HCT116 (cell line): ENCODE results near the gene NFKBIA. TPM values are rescaled to one million over a fixed set of nuclear protein-coding genes. Genes with fewer than 3 reads are reported as not detected.

ENCODE experiments used
- ATAC-seq: fragments of 200-7000 bp; cut with Tn5 transposase; 2 replicates; pipeline ENCODE4 v1.9.1; 2020; ENCODE audit warnings: mild to moderate bottlenecking, moderate library complexity
- BruUV-seq: library from RNA; stranded (reverse); fragments of 400-500 nt; replicated peaks from 2 replicates; lab custom pipeline; 2021; lab: Mats Ljungman, UMichigan
- CTCF ChIA-PET: fragments of 300-600 bp; sonication (Branson Sonifier 250); formaldehyde crosslinking; loops from one replicate; lab custom pipeline; 2021; ENCODE audit warnings: antibody characterized with exemption; lab: Charles Lee
- POLR2A ChIA-PET: fragments of 300-600, 350-600 bp; sonication (Branson Sonifier 250); formaldehyde crosslinking; loops from one replicate; lab custom pipeline; 2021; ENCODE audit warnings: antibody characterized with exemption; lab: Charles Lee
- RAD21 ChIA-PET, 2 experiments: fragments of 300-600 bp; sonication (Branson Sonifier 250); formaldehyde crosslinking; loops; one replicate each; lab custom pipeline; 2023; ENCODE audit warnings: low total read pairs in 2 of 2; ENCODE audit not compliant: uncharacterized antibody in 2 of 2, unreplicated experiment in 2 of 2, low non-redundant PET in 1 of 2; lab: Charles Lee
- DNase-seq: peaks from one replicate; pipeline ENCODE4 v3.0.0-alpha.2; 2010; ENCODE audit warnings: low read depth, low spot score
- H2AFZ ChIP-seq: fragments of 200-600 bp; shearing (Covaris generic), sonication (generic); 2 replicates; pipeline ENCODE4 v1.6.1; 2017; ENCODE audit warnings: low read depth, mixed run types, mixed read lengths, antibody characterized with exemption, low read length; ENCODE audit not compliant: poor library complexity, severe bottlenecking
- H3K27ac ChIP-seq: 2 replicates; pipeline ENCODE4 v1.5.1; 2012; ENCODE audit warnings: low read depth, low read length
- H3K27me3 ChIP-seq: fragments of 200-600 bp; sonication (generic); 2 replicates; pipeline ENCODE4 v1.6.1; 2016; ENCODE audit warnings: mixed run types, low read length, mixed read lengths; ENCODE audit not compliant: insufficient read depth
- H3K36me3 ChIP-seq, 2 experiments: fragments of 200-500 bp in 1 of 2; fragments of 200-600 bp in 1 of 2; sonication (Bioruptor generic) in 1 of 2; sonication (generic) in 1 of 2; 2 replicates each; pipeline versions ENCODE4 v1.5.1 to v1.6.1; 2014 to 2016; ENCODE audit warnings: low read length in 2 of 2, inconsistent platforms in 1 of 2, mixed read lengths in 1 of 2, mixed run types in 1 of 2; ENCODE audit not compliant: insufficient read depth in 2 of 2, control insufficient read depth in 1 of 2
- H3K4me1 ChIP-seq, 2 experiments: fragments of 200-600 bp in 1 of 2; sonication (generic) in 1 of 2; 2 replicates each; pipeline versions ENCODE4 v1.5.1 to v1.6.1; 2012 to 2017; ENCODE audit warnings: low read length in 2 of 2, inconsistent platforms in 1 of 2, mild to moderate bottlenecking in 1 of 2, mixed read lengths in 1 of 2, mixed run types in 1 of 2, moderate library complexity in 1 of 2; ENCODE audit not compliant: insufficient read depth in 2 of 2, control insufficient read depth in 1 of 2
- H3K4me2 ChIP-seq: fragments of 200-600 bp; sonication (generic); 2 replicates; pipeline ENCODE4 v1.6.1; 2017; ENCODE audit warnings: mixed run types, low read length, mixed read lengths
- H3K4me3 ChIP-seq, 2 experiments: fragments of 200-600 bp in 1 of 2; sonication (generic) in 1 of 2; replicated peaks in 1 of 2; 2 replicates each; pipeline ENCODE4 v1.5.1; 2011 to 2016; ENCODE audit warnings: low read length in 2 of 2, control low read depth in 1 of 2, low read depth in 1 of 2, mild to moderate bottlenecking in 1 of 2, mixed read lengths in 1 of 2, mixed run types in 1 of 2
- H3K79me2 ChIP-seq: fragments of 200-600 bp; sonication (generic); 2 replicates; pipeline ENCODE4 v1.6.1; 2017; ENCODE audit warnings: mild to moderate bottlenecking, mixed run types, low read length, moderate library complexity, mixed read lengths; ENCODE audit not compliant: insufficient read depth
- H3K9ac ChIP-seq: fragments of 200-600 bp; sonication (generic); 2 replicates; pipeline ENCODE4 v1.6.1; 2016; ENCODE audit warnings: low read length, mixed read lengths
- H3K9me2 ChIP-seq: fragments of 200-600 bp; sonication (generic), shearing (Covaris generic); 2 replicates; pipeline ENCODE4 v1.6.1; 2017; ENCODE audit warnings: mixed run types, mild to moderate bottlenecking, moderate library complexity; ENCODE audit not compliant: insufficient read depth
- H3K9me3 ChIP-seq, 2 experiments: fragments of 200-500 bp in 1 of 2; fragments of 200-600 bp in 1 of 2; sonication (Bioruptor generic) in 1 of 2; sonication (generic) in 1 of 2; 2 replicates each; pipeline ENCODE4 v1.6.1; 2014 to 2017; ENCODE audit warnings: low read length in 2 of 2, mixed read lengths in 2 of 2, inconsistent platforms in 1 of 2, low read depth in 1 of 2, mild to moderate bottlenecking in 1 of 2, mixed run types in 1 of 2, moderate library complexity in 1 of 2; ENCODE audit not compliant: control insufficient read depth in 1 of 2, insufficient read depth in 1 of 2
- H4K20me1 ChIP-seq: fragments of 200-600 bp; sonication (generic), shearing (Covaris generic); 2 replicates; pipeline ENCODE4 v1.6.1; 2017; ENCODE audit warnings: mixed run types, mild to moderate bottlenecking, moderate library complexity; ENCODE audit not compliant: insufficient read depth
- EZH2 ChIP-seq: fragments of 200-600 bp; sonication (generic); IDR thresholded peaks from 2 replicates; pipeline ENCODE4 v1.6.1; 2017; ENCODE audit warnings: antibody characterized with exemption, mixed run types
- FOSL1 ChIP-seq: IDR thresholded peaks from 2 replicates; pipeline ENCODE4 v1.6.1; 2012; ENCODE audit warnings: low read depth
- RAD21 ChIP-seq: IDR thresholded peaks from 2 replicates; pipeline ENCODE4 v1.6.1; 2012; ENCODE audit warnings: low read depth, mild to moderate bottlenecking
- TCF7L2 ChIP-seq: IDR thresholded peaks from 2 replicates; pipeline ENCODE4 v1.7.0; 2011; ENCODE audit warnings: borderline replicate concordance, inconsistent platforms; ENCODE audit not compliant: insufficient read depth, insufficient read length; ENCODE audit errors: extremely low read depth
- YY1 ChIP-seq: IDR thresholded peaks from 2 replicates; pipeline ENCODE4 v1.6.1; 2011; ENCODE audit warnings: low read length, low read depth, moderate library complexity, mild to moderate bottlenecking; ENCODE audit not compliant: insufficient replicate concordance; ENCODE audit errors: extremely low read depth
- intact Hi-C: fragments of 100-400 bp; cut with micrococcal nuclease; formaldehyde crosslinking; loops from 2 replicates; pipeline ENCODE4 v1.10.0; 2022
- total RNA-seq: library from RNA; stranded (reverse); gene quantifications from one replicate; pipeline ENCODE4 v1.2.1, GENCODE V29; 2021; ENCODE audit not compliant: unreplicated experiment
- TF ChIP-seq, protein P1 (sequence below): IDR thresholded peaks from 2 replicates; pipeline ENCODE4 v1.6.1; 2012; ENCODE audit warnings: low read depth
- TF ChIP-seq, protein P2 (sequence below): IDR thresholded peaks from 2 replicates; pipeline ENCODE4 v1.6.1; 2012

Gene NFKBIA
- total RNA-seq, 1 experiment from 2014 or later: 42.6 TPM

GRCh38 chr14:35368139-35368460 is 36.4 kb downstream of the NFKBIA start:
- ATAC-seq (no peak), DNase-seq (no peak)
- Histone ChIP-seq H3K4me3 (no peak overlapping the region), H3K4me1 (peaks cover 12 to 31% of the 10 kb centered on the region in 2 experiments), H3K79me2 (no peaks in the 10 kb centered on the region), H3K27me3 (no peaks in the 10 kb centered on the region), H3K36me3 (no peaks in the 10 kb centered on the region), H3K9me2 (no peaks in the 10 kb centered on the region), H2AFZ (no peak overlapping the region), H3K27ac (no peak overlapping the region), H3K4me2 (no peak overlapping the region), H3K9ac (no peak overlapping the region), H3K9me3 (no peaks in the 10 kb centered on the region; a peak in 1 of 4 replicates), H4K20me1 (no peaks in the 10 kb centered on the region)
- no TSS peak for BruUV-seq
- POLR2A ChIA-PET: no interaction called here
- intact Hi-C loops: no loop called here
- CTCF ChIA-PET: no interaction called here
- TF ChIP-seq, protein P1, sequence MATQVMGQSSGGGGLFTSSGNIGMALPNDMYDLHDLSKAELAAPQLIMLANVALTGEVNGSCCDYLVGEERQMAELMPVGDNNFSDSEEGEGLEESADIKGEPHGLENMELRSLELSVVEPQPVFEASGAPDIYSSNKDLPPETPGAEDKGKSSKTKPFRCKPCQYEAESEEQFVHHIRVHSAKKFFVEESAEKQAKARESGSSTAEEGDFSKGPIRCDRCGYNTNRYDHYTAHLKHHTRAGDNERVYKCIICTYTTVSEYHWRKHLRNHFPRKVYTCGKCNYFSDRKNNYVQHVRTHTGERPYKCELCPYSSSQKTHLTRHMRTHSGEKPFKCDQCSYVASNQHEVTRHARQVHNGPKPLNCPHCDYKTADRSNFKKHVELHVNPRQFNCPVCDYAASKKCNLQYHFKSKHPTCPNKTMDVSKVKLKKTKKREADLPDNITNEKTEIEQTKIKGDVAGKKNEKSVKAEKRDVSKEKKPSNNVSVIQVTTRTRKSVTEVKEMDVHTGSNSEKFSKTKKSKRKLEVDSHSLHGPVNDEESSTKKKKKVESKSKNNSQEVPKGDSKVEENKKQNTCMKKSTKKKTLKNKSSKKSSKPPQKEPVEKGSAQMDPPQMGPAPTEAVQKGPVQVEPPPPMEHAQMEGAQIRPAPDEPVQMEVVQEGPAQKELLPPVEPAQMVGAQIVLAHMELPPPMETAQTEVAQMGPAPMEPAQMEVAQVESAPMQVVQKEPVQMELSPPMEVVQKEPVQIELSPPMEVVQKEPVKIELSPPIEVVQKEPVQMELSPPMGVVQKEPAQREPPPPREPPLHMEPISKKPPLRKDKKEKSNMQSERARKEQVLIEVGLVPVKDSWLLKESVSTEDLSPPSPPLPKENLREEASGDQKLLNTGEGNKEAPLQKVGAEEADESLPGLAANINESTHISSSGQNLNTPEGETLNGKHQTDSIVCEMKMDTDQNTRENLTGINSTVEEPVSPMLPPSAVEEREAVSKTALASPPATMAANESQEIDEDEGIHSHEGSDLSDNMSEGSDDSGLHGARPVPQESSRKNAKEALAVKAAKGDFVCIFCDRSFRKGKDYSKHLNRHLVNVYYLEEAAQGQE: no peak
- TF ChIP-seq EZH2 (no peak), TCF7L2 (no peak), FOSL1 (no peak), YY1 (no peak)
- TF ChIP-seq, protein P2, sequence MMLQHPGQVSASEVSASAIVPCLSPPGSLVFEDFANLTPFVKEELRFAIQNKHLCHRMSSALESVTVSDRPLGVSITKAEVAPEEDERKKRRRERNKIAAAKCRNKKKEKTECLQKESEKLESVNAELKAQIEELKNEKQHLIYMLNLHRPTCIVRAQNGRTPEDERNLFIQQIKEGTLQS: no peak
- RAD21 ChIA-PET: interaction anchor here in 1 of 2 experiments (0.5 kb wide), 1 partner anchor 39 kb away, joined by 3 read pairs; no protein-coding TSS in a partner anchor

DNA sequence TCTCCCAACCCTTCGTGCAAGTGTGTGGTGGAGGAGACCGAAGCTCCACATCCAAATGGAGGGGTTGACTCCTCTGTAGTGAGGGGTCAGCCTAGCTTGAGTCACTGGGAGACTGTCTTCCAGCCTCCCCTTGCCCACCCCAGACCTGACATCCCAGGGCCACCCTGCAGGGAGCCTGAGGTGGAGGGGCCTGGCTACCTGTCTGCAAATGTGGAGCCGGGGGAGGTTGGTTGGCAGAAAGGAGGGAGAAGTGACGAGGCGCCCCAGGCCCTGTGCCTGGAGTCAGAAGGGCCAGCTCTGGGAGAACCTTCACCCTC is 37.5 kb downstream of the NFKBIA start:
- DNase-seq: no peak
- H3K9me3 ChIP-seq: no peaks in the 10 kb centered on the region; a peak in 1 of 4 replicates
- H3K27ac ChIP-seq: no peak overlapping the region
- no peak overlapping the region for H3K4me3 ChIP-seq
- H3K79me2 ChIP-seq: no peaks in the 10 kb centered on the region
- no peaks in the 10 kb centered on the region for H3K36me3 ChIP-seq
- TF ChIP-seq RAD21: no peak
- H4K20me1 ChIP-seq: no peaks in the 10 kb centered on the region
- intact Hi-C loops: no loop called here
- peaks cover 12 to 31% of the 10 kb centered on the region in 2 experiments for H3K4me1 ChIP-seq
- no TSS peak for BruUV-seq
- RAD21 ChIA-PET: no interaction called here
- H2AFZ ChIP-seq: no peak overlapping the region
- no peak overlapping the region for H3K4me2 ChIP-seq
- no peak overlapping the region for H3K9ac ChIP-seq
- no peaks in the 10 kb centered on the region for H3K9me2 ChIP-seq
- no peaks in the 10 kb centered on the region for H3K27me3 ChIP-seq
- CTCF ChIA-PET: no interaction called here
- POLR2A ChIA-PET: no interaction called here
- ATAC-seq: no peak
